Liver (tissue), 9 donors: ENCODE measurements around the gene NBEA. TPM values are rescaled to one million over a fixed set of nuclear protein-coding genes. Genes with fewer than 3 reads are reported as not detected.
A peak's percentile ranks its signal among the peaks of the same experiment; 100 is the strongest.
"Not testable (repeated sequence)": the region's sequence is repeated elsewhere in the genome, so short reads cannot be mapped to it uniquely, and the experiment has no call there.

ENCODE experiments used
- DNase-seq: peaks from one replicate; pipeline ENCODE4 v3.0.0-alpha.2; 2017; ENCODE audit warnings: low spot score
- H3K27ac ChIP-seq, 2 donors: one replicate each; pipeline ENCODE4 v1.7.0; 2013; ENCODE audit warnings: inconsistent platforms in 2 of 2, low read length in 2 of 2, control low read depth in 1 of 2, low read depth in 1 of 2, mild to moderate bottlenecking in 1 of 2
- H3K27me3 ChIP-seq, 4 donors: one replicate each; pipeline versions ENCODE4 v1.6.1 to v1.7.0; 2013; ENCODE audit warnings: low read length in 3 of 4, inconsistent platforms in 1 of 4, mild to moderate bottlenecking in 1 of 4, moderate library complexity in 1 of 4; ENCODE audit not compliant: control insufficient read depth in 4 of 4, insufficient read depth in 4 of 4
- H3K36me3 ChIP-seq, 4 donors: one replicate each; pipeline versions ENCODE4 v1.6.1 to v1.7.0; 2013; ENCODE audit warnings: low read length in 3 of 4, mild to moderate bottlenecking in 3 of 4, low read depth in 1 of 4, moderate library complexity in 1 of 4; ENCODE audit not compliant: control insufficient read depth in 4 of 4, insufficient read depth in 3 of 4
- H3K4me1 ChIP-seq, 4 donors: one replicate each; pipeline versions ENCODE4 v1.6.1 to v1.7.0; 2013; ENCODE audit warnings: low read length in 3 of 4, mild to moderate bottlenecking in 3 of 4, moderate library complexity in 1 of 4; ENCODE audit not compliant: control insufficient read depth in 4 of 4, insufficient read depth in 4 of 4
- H3K4me3 ChIP-seq, 3 donors: one replicate each; pipeline versions ENCODE4 v1.6.1 to v1.7.0; 2013; ENCODE audit warnings: low read length in 3 of 3, control low read depth in 1 of 3, low read depth in 1 of 3, mild to moderate bottlenecking in 1 of 3
- H3K9ac ChIP-seq, 2 donors: one replicate each; pipeline ENCODE4 v1.7.0; 2013; ENCODE audit warnings: low read length in 2 of 2, mild to moderate bottlenecking in 2 of 2, moderate library complexity in 2 of 2, control low read depth in 1 of 2, low read depth in 1 of 2
- H3K9me3 ChIP-seq, 4 donors: one replicate each; pipeline versions ENCODE4 v1.6.1 to v1.7.0; 2013; ENCODE audit warnings: low read length in 3 of 4; ENCODE audit not compliant: control insufficient read depth in 4 of 4
- HNF4A ChIP-seq, 2 donors: conservative IDR thresholded peaks; 2 replicates each; pipeline ENCODE4 v1.6.1; 2016; ENCODE audit warnings: antibody characterized with exemption in 2 of 2, mild to moderate bottlenecking in 2 of 2
- JUND ChIP-seq, 2 donors: IDR thresholded peaks; 2 replicates each; pipeline ENCODE4 v1.6.1; 2016; ENCODE audit warnings: antibody characterized with exemption in 2 of 2
- NR2F2 ChIP-seq: IDR thresholded peaks from 2 replicates; pipeline ENCODE4 v1.6.1; 2016; ENCODE audit warnings: antibody characterized with exemption
- RXRA ChIP-seq, 2 donors: IDR thresholded peaks; 2 replicates each; pipeline ENCODE4 v1.6.1; 2017 to 2018; ENCODE audit warnings: antibody characterized with exemption in 2 of 2, mild to moderate bottlenecking in 1 of 2
- SP1 ChIP-seq: IDR thresholded peaks from 2 replicates; pipeline ENCODE4 v1.6.1; 2018; ENCODE audit warnings: antibody characterized with exemption, mild to moderate bottlenecking
- WGBS: extraction: QIAGEN DNeasy Blood & Tissue Kit; methylation state at CpG from one replicate; pipeline ENCODE4 v1.1.7; 2013; 5-methylcytosine and 5-hydroxymethylcytosine counted together
- polyA plus RNA-seq, 2 donors: library from polyadenylated mRNA; stranded (reverse) in 1 of 2; unstranded in 1 of 2; fragments of 200-250 nt in 1 of 2; fragments of >200 nt in 1 of 2; fragmentation: Nextera tagmentation in 1 of 2; extraction: Ambion mirVana in 1 of 2; gene quantifications; one replicate each; pipeline versions ENCODE4 v1.2.1 to v1.2.3, GENCODE V29; 2013 to 2015
- total RNA-seq, 2 donors: library from RNA; depleted of rRNA; stranded (reverse); fragments of >200 nt; gene quantifications; one replicate each; pipeline ENCODE4 v1.2.3, GENCODE V29; 2014
- TF ChIP-seq, protein P1 (sequence below): IDR thresholded peaks from 2 replicates; pipeline ENCODE4 v1.6.1; 2016; ENCODE audit warnings: antibody characterized with exemption
- TF ChIP-seq, protein P2 (sequence below): IDR thresholded peaks from 2 replicates; pipeline ENCODE4 v1.6.1; 2016; ENCODE audit warnings: antibody characterized with exemption, mild to moderate bottlenecking
- TF ChIP-seq, protein P3 (sequence below): fragments of 150-350 bp; IDR thresholded peaks from 2 replicates; pipeline ENCODE4 v1.5.1; 2017; ENCODE audit warnings: improper control_type of control experiment, low read depth, low read length; ENCODE audit not compliant: missing input control
- TF ChIP-seq, protein P4 (sequence below): IDR thresholded peaks from 2 replicates; pipeline ENCODE4 v1.6.1; 2016; ENCODE audit warnings: antibody characterized with exemption
- donor health status: healthy.
- donor health status: healthy.
- donor health status: healthy.
- donor health status: healthy.
- donor health status: healthy.

NBEA gene
- total and polyA plus RNA-seq, 4 donors, result 0.24 to 3.5 (median 1.4) TPM

DNA sequence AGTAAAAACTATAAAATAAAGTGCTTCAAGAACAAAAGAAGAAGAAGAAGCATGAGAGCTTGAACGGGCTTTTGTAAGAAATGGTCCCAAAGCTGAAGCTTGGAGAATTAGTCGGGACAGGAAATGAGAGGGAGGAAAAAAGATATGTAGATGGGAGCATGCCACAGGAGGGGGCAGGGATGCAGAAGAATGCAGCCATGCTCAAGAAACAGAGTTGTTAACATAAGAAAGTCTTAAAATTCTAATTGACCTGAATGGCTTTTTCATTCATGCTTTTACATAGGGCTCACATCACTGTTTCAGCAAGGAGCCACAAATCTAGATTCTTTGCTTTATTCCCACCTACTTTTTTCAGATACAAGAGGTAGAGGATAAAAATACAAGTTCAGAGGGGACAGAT is 27.7 kb upstream of the NBEA start:
- Histone ChIP-seq H3K4me1 (no peaks in the 10 kb centered on the region), H3K36me3 (no peaks in the 10 kb centered on the region), H3K4me3 (no peak overlapping the region), H3K9ac (no peak overlapping the region), H3K27ac (no peak overlapping the region), H3K9me3 (no peaks in the 10 kb centered on the region), H3K27me3 (no peaks in the 10 kb centered on the region)
- DNase-seq, result no peak
- TF ChIP-seq, protein P1, sequence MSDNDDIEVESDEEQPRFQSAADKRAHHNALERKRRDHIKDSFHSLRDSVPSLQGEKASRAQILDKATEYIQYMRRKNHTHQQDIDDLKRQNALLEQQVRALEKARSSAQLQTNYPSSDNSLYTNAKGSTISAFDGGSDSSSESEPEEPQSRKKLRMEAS, result no peak
- TF ChIP-seq SP1 (no peak), HNF4A (conservative IDR thresholded peaks at IDR 0.05) (no peak), JUND (IDR thresholded peaks at IDR 0.05) (no peak)
- WGBS, result 16% methylated on average over 2 of the region's 2 CpGs

DNA sequence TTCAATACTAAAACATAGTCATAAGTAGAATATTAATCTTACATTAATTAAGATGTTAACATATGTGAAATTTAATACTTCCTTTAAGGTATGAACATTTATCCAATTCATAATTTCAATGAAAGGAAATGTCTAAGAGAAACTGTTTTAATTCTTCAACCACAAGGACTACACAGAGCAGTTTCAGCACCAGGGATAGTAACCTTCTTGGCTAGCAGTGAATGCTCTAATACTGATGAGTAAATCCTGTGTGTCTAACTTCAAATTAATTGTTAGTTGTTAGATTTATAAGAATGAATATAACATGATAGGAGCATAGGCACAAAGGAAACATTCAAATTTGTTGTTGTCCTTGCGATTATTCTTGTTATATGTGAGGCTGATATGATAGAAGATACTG is 15.6 kb upstream of the NBEA start:
- no peak overlapping the region for H3K27ac ChIP-seq
- no peaks in the 10 kb centered on the region for H3K36me3 ChIP-seq
- no peak for DNase-seq
- no peaks in the 10 kb centered on the region for H3K9me3 ChIP-seq
- peaks cover 0 to 4% (median 2%) of the 10 kb centered on the region in 4 donors for H3K27me3 ChIP-seq
- H3K9ac ChIP-seq, result no peak overlapping the region
- no peaks in the 10 kb centered on the region for H3K4me1 ChIP-seq
- H3K4me3 ChIP-seq, result no peak overlapping the region
- WGBS, result 78% methylated on average over 1 of the region's 1 CpG
- TF ChIP-seq, protein P2, sequence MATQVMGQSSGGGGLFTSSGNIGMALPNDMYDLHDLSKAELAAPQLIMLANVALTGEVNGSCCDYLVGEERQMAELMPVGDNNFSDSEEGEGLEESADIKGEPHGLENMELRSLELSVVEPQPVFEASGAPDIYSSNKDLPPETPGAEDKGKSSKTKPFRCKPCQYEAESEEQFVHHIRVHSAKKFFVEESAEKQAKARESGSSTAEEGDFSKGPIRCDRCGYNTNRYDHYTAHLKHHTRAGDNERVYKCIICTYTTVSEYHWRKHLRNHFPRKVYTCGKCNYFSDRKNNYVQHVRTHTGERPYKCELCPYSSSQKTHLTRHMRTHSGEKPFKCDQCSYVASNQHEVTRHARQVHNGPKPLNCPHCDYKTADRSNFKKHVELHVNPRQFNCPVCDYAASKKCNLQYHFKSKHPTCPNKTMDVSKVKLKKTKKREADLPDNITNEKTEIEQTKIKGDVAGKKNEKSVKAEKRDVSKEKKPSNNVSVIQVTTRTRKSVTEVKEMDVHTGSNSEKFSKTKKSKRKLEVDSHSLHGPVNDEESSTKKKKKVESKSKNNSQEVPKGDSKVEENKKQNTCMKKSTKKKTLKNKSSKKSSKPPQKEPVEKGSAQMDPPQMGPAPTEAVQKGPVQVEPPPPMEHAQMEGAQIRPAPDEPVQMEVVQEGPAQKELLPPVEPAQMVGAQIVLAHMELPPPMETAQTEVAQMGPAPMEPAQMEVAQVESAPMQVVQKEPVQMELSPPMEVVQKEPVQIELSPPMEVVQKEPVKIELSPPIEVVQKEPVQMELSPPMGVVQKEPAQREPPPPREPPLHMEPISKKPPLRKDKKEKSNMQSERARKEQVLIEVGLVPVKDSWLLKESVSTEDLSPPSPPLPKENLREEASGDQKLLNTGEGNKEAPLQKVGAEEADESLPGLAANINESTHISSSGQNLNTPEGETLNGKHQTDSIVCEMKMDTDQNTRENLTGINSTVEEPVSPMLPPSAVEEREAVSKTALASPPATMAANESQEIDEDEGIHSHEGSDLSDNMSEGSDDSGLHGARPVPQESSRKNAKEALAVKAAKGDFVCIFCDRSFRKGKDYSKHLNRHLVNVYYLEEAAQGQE, result peak; percentile 97
- TF ChIP-seq, protein P3, sequence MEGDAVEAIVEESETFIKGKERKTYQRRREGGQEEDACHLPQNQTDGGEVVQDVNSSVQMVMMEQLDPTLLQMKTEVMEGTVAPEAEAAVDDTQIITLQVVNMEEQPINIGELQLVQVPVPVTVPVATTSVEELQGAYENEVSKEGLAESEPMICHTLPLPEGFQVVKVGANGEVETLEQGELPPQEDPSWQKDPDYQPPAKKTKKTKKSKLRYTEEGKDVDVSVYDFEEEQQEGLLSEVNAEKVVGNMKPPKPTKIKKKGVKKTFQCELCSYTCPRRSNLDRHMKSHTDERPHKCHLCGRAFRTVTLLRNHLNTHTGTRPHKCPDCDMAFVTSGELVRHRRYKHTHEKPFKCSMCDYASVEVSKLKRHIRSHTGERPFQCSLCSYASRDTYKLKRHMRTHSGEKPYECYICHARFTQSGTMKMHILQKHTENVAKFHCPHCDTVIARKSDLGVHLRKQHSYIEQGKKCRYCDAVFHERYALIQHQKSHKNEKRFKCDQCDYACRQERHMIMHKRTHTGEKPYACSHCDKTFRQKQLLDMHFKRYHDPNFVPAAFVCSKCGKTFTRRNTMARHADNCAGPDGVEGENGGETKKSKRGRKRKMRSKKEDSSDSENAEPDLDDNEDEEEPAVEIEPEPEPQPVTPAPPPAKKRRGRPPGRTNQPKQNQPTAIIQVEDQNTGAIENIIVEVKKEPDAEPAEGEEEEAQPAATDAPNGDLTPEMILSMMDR, result no peak

DNA sequence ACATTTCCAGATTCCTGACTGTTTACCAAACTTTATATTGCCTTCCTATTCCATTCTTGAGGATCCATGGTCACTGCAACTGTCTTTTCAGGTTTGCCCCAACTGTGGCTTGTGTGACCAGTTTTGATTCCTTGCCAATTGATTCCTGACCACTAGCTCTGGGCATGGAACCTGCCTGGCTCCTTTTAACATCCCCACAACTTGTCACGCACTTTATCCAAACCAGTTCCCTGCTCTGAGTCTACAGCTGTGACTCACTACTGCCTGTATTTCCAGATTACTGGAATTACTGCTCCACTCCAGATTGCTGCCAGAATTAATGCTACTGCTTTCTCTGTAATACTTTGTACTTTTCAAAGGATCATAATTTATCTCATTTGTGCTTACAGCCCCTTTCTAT is 13.4 kb upstream of the NBEA start:
- H3K4me3 ChIP-seq, H3K9me3 ChIP-seq, H3K27ac ChIP-seq, H3K36me3 ChIP-seq, DNase-seq, H3K4me1 ChIP-seq, H3K27me3 ChIP-seq, H3K9ac ChIP-seq: not testable (repeated sequence)
- WGBS, result 75% methylated on average over 1 of the region's 1 CpG

DNA sequence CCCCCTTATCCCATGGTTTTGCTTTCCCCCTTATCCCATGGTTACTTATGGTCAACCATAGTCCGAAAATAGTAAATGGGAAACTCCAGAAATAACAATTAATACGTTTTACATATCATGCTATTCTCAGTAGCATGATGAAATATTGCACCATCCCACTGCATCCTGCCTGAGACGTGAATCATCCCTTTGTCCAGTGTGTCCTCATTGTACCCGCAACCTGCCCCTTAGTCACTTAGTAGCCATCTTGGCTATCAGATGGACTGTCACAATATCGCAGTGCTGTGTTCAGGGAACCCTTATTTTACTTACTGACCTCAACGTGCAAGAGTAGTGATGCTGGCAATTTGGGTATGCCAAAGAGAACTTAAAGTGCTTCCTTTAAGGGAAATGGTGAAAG is 10.5 kb upstream of the NBEA start:
- Histone ChIP-seq H3K4me1 (no peaks in the 10 kb centered on the region), H3K27ac (no peak overlapping the region), H3K9ac (no peak overlapping the region), H3K4me3 (no peak overlapping the region), H3K9me3 (no peaks in the 10 kb centered on the region), H3K27me3 (peaks cover 0 to 3% (median 0%) of the 10 kb centered on the region in 4 donors), H3K36me3 (no peaks in the 10 kb centered on the region)
- DNase-seq, result no peak
- 68% methylated on average over 6 of the region's 6 CpGs for WGBS
- TF ChIP-seq JUND (IDR thresholded peaks at IDR 0.05), result no peak
- TF ChIP-seq, protein P2, result no peak
- no peak for TF ChIP-seq HNF4A (conservative IDR thresholded peaks at IDR 0.05)
- TF ChIP-seq, protein P4, sequence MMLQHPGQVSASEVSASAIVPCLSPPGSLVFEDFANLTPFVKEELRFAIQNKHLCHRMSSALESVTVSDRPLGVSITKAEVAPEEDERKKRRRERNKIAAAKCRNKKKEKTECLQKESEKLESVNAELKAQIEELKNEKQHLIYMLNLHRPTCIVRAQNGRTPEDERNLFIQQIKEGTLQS, result no peak
- TF ChIP-seq SP1, result no peak
- TF ChIP-seq, protein P3, result no peak
- TF ChIP-seq NR2F2, result no peak
- no peak for TF ChIP-seq RXRA (IDR thresholded peaks at IDR 0.05)
